Hematopoietic multipotent progenitor cell treated with erythropoietin and hydrocortisone succinate and interleukin-3 and kit ligand, for 4 days (in vitro differentiated cells): Measurements from ENCODE around the gene EVC.
"Not testable (repeated sequence)": the region's sequence is repeated elsewhere in the genome, so short reads cannot be mapped to it uniquely, and the experiment has no call there.

ENCODE experiments used
- DNase-seq: peaks from one replicate; pipeline ENCODE4 v3.0.0-alpha.2; 2015

The EVC gene

DNA sequence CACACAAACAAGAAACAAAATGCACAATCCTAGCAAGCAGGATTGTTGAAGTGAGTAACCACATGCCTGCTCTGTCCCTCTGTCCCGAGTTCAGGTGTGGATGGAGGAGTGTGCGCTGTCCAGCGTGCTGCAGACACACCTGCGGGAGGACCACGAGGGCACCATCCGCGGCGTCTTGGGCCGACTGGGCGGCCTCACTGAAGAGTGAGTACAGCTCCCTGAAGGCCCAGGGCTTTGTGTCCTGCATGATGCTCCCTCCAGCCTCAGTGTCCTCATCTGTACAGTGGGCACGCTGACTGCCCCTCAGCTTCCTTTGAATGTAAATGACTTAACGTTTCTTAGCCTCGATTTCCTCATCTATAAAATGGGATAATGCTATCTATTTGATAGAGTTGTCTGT is 82.5 kb downstream of the EVC start:
- no peak for DNase-seq

DNA sequence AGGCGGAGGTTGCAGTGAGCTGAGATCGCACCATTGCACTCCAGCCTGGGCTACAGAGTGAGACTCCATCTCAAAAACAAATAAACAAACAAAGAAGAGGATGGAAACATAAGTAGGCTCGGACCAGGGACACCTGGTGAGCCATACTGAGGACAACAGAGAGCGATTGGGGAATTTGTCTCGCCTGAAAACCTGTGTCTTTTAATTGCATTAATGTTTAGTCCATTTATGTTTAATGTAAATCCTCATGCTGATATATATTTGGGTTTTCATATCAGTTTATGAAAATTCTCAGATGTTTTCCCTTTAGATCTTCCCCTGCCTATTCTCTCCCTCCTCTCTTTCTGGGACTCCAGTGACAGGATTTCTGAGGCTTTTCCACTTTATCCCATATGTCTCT is 84.6 kb downstream of the EVC start:
- DNase-seq = no peak

DNA sequence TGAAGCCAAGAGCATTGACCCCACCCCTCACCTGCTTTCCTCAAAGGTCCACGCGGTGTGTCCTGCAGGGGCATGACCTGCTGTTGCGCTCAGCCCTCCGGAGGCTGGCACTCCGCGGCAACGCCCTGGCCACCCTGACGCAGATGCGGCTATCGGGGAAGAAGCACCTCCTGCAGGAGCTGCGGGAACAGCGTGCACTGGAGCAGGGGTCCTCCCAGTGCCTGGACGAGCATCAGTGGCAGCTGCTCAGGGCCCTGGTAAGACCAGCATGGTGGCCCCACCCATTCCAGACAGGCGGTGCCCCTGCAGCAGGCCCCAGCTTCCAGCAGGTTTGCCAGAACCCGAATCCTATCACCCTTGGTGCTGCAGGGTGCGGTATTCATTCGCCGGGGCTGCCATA is 86.0 kb downstream of the EVC start:
- no peak for DNase-seq

- no peak for DNase-seq
Measured at GRCh38 chr4:5797866-5798265, 86.9 kb downstream of the EVC start.

- no peak for DNase-seq
Measured at GRCh38 chr4:5798462-5798861, 87.5 kb downstream of the EVC start.

DNA sequence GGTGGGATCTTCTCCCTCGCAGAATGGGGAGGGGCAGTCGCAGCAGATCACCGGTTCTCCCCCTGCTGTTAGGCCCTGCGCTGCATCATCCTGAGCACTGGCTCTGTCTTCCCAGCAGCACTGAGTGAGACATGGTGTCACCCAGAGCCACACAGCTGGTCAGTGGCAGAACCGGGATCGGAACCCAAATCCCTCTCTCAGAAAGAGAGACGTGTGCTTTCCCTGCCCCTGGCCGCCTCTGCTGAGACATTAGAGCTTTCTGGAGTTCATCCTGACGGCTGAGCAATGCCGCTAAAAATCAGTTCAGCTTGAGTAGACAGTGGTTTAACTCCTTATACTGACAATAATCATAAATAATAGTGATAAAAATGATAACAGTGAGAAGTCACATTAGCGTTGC is 87.9 kb downstream of the EVC start:
- no peak for DNase-seq

GRCh38 chr4:5799406-5799805 is 88.4 kb downstream of the EVC start:
- no peak for DNase-seq

GRCh38 chr4:5800496-5800895 is 89.5 kb downstream of the EVC start:
- DNase-seq = no peak

DNA sequence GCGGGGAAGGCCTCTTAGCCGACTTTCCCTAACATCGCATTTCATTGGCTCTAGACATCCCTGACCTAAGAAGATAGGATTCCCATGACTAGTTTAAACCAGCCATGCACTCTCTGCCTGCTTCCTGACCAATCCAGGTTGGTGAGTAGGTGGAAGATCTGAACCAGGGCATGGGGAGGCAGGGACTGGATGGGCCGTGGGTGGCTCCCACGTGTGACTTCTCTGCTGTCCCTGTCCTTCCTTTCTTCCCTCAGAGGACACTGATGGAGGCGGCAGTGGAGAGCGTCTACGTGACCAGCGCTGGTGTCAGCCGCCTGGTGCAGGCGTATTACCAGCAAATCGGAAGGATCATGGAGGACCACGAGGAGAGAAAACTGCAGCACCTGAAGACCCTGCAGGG is 90.7 kb downstream of the EVC start:
- DNase-seq = no peak

DNA sequence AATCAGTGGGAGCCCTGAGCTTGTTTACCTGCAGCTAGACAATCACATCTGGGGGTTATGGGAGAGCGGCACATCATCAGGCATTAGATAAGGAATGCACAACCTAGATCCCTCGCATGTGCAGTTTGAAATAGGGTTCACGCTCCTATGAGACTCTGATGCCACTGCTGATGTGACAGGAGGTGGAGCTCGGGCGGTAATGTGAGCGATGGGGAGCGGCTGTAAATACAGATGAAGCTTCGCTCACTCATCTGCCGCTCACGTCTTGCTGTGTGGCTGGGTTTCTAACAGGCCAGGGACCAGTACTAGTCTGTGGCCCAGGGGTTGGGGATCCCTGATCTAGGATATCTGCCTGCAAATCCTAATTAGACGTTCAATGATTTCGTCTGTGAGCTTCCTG is 91.6 kb downstream of the EVC start:
- DNase-seq = no peak

- no peak for DNase-seq
Measured at GRCh38 chr4:5804656-5805055, 93.7 kb downstream of the EVC start.

GRCh38 chr4:5805270-5805669 is 94.3 kb downstream of the EVC start:
- DNase-seq = no peak

DNA sequence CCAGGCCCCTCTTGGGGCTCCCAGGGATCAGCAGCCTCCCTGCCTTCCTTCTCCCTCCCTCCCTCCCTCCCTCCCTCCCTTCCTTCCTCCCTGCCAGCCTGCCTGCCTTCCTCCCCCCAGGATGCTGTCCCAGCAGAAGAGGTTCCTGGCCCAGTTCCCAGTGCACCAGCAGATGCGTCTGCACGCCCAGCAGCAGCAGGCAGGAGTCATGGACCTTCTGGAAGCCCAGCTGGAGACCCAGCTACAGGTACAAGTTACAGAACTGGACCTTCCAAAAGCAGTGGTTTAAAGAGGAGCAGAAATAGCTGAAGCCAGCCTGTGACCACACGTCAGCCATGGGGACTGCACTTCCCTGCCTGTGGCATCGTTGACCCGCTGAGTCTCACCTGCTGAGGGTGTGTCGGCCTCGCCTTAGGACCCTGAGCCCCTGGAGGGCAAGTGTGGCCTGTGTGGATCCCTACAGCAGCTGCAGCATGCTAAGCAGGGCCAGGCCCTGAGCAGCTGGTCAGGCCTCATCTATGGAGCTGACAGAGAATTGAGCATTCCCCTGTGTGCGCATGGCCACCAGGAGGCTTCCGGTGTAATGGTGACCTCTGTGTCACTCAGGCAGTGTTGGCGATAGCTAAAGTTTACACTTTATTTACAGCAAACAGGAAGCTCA is 97.2 kb downstream of the EVC start:
- no peak for DNase-seq

- no peak for DNase-seq
Measured at GRCh38 chr4:5809216-5809776, 98.3 kb downstream of the EVC start.

DNA sequence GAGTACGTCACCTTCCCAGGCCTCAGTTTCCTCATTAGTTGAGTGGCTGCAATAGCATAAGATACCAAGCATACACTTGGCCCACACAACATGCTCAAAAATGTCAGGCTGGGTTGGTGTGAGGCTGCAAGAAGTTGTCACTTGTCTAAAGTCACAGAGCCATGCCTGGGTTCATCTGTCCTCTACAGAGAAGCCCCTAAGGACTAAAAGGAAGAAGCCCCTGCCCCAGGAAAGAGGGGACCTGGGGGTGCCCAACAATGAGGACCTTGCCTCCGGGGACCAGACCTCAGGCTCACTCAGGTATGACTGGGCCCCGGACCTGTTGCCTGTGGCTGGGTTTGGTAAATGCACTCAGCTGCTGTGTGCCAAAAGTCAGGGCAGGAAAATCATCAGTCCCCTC is 99.2 kb downstream of the EVC start:
- DNase-seq = no peak

GRCh38 chr4:5810770-5811430 is 99.9 kb downstream of the EVC start:
- no peak for DNase-seq

- DNase-seq = not testable (repeated sequence)
Measured at GRCh38 chr4:5812057-5812456, 101.1 kb downstream of the EVC start.

DNA sequence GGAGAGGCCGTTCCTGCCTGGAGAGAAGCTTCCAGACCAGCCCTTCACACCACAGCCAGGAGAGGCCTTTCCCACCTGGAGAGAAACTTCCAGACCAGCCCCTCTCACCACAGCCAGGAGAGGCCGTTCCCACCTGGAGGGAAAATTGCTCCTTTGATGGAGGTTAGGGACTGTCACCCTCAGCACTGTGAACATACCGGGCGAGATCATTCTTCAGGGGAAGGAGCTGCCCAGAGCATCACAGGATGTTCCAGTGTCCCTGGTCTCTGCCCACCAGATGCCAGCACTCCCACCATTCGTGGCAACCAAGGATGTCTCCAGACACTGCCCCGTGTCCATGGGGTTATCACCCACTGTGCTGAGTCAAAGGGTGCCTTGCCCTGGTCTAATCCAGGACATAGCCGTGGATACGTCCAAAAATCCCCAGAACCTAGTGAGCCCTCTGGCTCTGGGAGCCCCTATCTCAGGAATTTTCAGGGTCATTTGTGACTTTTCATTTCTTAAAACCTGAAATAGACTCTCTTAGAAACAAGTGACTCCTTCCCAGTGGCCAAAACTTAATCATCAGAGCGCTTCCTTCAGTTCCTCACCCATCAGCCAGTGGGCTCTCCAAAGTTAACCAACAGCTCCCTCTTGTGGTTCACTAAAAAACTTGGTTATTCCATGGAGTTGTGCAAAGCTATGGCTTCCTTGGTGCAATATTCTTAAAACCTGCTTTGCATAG is 101.7 kb downstream of the EVC start:
- peak; percentile 92 for DNase-seq

DNA sequence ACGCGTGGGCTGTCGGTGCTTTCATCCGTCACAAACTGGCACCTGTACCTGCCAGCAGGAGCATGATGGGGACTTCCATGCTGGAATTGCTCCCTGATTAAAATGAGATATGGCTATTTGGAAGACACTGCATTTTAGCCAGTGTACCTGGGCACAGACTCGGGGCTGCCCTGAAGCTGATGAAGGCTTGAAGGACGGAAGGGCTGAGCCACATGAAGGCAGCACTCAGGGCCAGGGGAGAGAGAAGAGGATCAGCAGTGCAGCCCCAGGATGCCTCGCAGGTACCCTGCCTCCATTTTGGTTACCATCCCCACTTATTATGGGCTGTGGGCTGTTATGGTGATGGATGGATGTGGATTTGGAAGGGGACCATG is 102.9 kb downstream of the EVC start:
- DNase-seq = no peak

GRCh38 chr4:5814421-5814820 is 103.4 kb downstream of the EVC start:
- no peak for DNase-seq

DNA sequence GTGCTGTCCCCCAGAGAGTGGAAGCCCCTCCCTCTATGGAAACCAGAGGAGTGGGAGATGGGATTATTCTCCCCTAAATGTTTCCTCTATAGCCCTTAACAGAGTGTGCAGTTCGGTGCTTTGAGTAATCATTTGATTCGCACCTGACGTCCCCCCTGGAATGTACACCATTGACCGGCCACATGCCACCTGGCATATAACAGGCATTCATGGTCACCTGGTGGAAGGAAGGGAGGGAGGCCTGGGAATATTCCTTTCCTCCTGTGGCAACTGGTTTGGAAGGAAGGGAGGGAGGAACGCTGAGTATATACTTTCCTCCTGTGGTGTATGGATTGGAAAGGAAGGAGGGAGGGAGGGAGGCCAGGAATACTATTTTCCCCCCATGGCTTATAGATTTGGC is 104.6 kb downstream of the EVC start:
- DNase-seq = no peak

DNA sequence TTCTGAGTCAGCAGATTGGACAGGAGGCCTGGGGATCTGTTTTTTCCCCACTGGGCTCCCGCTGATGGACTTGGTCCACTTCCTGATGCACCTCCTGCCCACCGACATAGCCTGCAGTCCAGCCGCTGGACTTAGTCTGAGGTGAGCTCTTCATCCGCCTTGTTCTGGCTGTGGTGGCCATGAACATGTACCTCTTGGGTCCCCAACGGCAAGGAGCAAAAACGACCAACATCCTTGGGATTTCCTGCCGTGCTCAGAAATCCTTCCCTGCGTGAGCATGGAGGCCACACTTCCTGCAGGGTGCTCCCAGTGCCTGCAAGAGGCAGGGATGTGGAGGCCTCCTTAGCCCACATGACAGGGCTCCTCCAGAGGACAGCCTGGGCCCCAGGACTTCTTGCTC is 105.1 kb downstream of the EVC start:
- DNase-seq = no peak

DNA sequence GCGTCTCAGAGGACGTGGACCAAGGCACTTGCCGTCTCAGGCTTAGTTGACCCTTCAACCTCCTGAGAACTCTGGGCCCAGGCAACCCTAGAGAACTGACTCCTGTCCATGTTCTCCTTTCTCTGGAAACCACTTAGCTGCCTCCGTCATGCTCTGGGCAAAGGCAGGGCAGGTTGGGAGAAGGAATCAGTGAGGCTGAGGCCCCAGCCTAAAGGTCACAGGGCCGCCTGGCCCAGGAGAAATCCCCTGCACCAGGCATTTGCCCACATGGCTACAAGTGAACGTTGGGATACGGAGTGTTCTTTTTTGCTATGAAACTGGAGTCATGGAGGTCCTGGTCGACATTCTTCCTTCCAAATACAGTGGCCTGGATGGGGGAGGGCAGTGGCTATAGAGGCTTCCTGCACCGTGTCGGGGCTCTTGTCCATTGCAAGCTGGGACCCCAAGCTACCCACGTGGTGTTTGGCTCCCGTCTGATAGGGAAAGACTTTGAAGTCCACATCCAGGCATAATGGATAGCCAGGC is 105.9 kb downstream of the EVC start:
- no peak for DNase-seq
